CD4-positive, alpha-beta T cell treated with Interferon gamma for 1 hour (primary cell): Measurements from ENCODE around the gene NACC1.

Experiments used
- DNase-seq: peaks from one replicate; pipeline ENCODE4 v3.0.0-alpha.2; 2020

The NACC1 gene

DNA sequence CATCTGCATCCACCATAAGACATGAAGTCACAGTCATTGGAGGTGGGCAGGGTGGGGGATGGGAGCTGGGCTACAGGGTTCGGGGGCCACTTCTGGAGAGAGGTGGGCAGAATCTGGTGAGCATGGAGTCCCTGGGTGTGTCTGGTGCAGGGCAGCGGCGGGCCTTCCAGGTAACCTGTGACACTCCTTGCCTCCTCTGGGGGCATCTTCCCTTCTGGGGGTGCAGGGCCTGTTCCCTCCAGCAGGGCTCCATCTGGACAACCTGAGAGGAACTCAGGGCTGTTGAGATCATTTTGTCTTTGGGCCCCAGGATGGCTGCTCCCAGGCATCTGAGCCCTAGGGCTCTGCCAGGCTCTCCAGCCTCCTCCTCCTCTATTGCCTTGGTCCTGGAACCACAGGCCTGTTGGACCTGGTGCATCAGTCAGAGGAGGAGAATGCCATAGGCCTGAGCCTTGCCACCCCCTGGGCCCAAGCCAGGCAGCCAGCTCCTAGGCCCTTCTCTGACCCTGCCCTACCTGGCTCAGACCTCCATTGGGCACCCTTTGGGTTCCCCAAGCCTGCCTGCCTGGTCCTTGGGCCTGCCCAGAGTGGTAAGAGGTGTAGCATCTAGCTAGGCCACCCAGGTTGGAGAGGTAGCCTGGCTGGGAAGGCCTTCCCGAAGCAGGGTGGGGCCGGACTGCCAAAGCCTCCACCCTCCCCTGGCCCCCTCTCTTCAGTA, 28.8 kb upstream of the NACC1 start:
- no peak for DNase-seq

DNA sequence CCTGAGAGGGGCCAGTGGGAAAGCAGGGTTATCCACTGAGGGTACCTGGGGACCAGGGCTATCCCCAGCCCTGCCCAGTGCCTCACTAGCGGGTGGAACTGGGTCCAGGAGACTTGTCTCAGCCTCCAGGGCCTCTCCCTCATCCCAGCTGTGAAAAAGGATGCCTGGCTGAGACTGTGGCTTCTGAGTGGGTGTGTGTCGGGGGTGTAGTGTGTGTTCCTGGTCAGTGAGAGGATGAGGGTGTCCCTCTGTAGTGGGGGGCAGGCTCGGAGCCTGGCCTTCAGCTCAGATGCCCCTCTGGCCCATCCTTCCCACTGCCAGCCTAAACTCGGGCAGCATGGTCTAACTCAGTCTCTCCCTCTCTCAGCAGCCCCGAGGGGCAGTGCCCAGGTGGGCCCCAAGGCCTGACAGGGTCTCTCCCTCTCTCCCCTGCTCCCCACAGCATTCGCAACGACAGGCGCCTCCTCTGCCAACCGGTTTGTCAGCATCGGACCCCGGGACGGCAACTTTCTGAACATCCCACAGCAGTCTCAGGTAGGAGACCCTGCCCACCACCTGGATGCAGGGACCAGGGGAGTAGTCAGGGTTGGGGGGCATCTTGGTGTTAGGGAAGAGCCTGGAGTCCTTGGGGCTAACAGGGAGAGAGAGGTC, 28.1 kb upstream of the NACC1 start:
- DNase-seq: no peak

DNA sequence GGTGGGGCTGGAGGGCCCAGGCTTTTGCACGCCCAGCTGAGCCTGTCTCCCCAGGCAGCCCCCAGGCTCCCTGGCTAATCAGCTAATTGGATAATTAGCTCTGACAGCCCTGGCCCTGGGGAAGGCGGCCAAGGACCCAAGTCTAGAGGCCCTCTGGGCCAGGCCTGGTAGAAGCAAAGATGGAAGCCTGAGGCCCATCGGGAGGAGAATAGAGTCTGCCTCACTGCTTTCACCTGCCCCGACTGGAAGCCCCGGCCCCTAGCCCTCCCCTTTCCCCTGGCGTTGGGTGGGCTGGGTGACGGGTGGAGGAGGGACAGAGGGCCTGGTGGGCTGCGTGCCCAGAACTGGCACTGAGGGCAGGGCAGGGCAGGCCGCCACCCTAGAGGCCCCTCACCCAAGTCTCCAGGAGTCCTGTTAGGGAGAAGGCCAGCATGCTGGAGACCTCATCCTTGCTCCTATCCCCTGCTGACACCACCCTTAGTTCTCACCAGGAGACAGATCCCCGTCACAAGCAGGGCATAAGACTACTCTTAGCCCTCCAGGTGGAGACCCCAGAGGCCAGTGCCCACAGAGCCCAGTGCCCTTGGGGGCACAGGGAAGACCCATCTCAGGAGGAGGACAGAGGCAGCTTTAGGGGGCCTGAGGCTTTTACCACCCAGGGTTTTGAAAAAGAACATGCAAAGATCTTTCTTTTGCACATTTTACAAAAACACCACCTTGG, 27.4 kb upstream of the NACC1 start:
- no peak for DNase-seq

DNA sequence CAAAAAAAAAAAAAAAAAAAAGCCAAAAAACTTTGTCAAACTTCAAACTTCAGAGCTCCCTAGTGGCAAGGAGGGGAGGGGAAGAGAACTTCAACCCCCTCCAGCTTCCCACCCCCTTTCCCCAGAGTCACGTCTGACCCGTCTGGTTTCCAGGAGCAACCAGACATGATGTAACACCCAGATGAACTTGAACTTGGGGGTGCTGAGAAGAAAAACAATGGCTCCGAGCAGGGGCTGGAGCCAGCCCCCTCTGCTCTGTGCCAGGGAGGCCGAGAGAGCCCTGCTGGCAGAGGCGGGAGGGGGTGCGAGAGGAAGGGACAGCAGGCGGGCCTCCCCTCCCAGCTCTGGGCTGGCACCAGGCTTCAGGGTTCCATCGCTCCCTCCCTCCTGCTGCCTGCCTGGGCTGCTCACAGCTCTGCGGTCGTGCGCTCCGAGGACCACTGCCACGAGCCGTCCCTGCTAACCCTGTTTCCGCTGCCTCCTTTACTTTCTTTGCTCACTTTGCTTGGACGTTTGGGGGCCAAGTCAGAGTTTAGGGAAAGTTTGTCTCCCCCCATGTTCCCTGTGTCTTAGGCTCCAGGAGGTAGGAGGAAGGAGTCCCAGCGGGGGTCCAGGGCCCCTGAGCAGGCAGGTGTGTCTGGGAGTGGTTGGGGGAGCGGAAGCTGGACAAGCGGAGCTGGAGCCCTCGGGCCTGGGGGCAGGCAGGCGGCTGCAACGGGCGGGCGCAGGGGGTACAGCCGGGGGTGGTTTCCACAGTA, 26.5 kb upstream of the NACC1 start:
- DNase-seq: no peak

DNA sequence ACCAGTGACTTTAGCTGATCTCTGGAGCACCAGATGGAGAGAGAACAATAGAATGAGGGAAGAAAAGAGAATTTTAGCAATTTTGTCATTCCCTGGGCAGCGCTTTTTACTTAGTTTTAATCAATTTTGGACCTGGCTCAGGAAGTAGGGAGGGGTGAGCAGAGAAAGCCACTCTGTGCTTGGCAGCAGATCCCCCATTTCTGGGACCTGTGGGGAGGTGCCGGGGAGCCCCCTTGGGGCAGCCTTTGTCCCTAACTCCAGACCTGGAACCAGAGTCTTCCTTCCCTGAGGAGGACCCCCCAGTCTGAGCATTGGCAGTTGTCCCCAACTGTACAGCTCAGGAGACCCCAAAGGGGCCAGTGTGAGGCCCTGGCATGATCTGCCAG, 25.9 kb upstream of the NACC1 start:
- DNase-seq: no peak

DNA sequence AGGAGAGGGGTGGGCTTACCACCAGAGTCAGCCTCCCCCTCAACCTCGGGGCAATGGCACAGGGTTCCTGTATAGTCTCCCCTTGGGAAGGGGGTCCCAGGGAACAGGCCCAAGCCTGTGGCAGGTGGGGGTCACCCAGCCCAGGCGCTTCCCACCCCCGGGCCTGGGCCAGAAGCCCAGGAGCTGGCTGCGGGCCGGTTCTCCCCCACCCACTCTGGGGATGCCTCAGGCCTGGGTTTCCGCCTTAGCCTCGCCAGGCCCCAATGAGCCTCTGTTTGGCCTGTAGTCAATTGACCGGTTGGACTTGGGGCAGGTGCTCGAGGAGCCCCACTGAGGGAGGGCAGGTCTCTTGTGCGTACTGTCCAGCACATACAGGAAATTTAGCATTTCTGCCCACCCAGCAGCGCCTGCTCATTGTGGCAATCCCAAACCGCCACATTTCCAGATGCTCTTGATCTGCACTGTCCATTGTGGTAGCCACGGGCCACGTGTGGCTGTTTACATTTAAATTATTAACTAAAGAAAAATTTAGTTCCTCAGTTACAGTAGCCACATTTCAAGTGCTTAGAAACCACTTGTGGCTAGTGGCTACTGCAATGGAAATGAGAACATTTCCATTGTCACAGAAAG, 25.3 kb upstream of the NACC1 start:
- no peak for DNase-seq

DNA sequence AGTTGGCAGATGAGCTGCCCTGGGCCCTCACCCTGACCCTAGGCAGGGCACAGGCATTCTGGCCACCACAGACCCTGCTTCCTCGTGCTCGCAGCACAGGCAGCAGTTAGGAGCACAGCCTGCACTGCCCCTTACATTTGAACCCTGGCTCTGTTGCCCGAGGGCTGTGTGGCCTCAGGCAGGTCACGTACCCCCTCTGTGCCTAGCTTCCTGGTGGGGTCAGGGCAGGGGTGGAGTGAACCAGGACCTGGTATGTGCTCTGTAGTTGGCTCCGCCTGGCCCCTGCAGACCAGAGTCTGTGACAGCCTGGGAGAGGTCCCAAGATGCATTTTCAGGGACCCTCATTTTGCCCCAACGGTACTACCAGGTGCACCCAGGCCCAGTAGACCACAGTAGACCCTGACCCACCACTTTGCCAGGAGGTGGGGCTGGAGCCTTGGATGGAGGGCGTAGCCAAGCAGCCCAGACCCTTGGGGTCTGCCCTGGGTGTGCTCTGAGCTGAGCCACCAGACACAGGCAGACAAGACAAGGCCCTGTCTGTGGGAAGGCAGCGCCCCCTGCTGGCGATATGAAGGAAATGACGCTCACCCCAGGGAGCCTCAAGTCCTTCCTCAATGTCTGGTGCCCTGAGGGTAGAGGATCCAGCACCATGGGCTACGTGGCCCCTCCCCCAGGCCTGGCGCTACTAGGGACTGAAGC, 24.5 kb upstream of the NACC1 start:
- peak; percentile 84 for DNase-seq

DNA sequence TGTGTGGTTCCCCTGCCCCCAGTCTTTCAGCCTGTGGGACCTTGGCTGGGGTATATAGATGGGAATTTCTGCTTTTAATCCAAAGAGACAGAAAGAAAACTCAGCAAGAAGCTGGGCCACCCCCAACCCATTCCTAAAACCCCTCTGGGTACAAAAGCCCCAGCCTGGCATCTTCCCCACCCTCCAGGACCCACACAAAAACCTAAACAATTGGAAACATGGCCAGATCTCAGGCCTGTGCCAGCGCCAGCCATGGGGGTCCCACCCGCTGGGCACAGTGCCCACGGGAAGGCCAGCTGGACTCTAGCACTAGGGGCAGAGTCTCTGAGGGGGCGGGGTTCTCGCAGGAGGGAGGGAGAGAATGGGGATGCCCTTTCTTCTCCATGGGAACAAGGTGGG, 24.0 kb upstream of the NACC1 start:
- no peak for DNase-seq

DNA sequence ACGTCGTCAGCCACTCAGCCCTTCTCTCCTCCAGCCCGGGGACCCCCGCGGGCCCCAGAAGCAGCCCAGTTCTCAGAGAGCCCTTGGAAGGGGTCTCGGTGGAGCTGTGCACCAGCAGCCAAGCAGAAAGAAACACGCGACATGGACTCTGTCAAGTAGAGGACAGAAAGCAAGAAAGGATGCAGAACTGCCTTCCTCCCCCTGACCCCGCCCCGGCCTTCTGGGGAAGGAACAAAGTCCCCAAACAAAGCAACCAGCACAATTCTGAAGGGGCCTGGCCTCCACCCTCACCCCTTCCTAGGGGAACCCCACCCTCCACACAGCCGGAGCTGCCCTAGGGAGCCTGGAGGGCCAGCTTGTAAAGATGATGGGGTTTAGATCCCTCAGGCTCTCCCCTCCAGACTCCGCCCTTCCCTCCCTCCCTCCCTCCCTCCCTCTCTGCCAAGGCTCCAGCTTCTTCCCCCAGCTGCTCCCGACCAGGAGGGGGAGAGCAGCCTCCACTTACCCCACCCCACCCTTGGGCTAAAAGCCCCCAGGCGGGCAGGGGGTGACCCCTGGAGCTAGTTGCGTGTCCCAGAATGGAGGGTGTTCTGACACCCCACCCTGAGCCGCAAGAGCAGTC, 23.2 kb upstream of the NACC1 start:
- peak; percentile 46 for DNase-seq

DNA sequence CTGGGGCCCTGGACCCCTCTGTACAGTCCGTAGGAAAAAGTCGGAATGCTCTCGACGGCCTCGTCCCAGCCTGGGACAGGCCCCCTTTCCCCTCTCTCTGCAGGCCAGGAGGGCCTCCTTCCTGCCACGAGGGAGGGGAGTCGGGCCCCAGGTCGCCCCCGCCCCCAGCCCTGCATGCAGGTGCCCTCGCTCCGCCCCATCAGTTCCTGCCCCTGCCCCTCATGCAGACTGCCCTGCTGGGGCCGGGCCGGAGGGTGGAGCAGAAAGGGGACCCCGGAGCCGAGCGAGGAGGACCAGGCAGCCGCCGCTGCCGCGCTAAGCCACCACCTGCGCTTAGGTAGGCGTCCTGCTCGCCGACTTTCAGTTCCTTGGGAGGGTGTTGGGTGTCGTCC, 22.7 kb upstream of the NACC1 start:
- peak; percentile 53 for DNase-seq

DNA sequence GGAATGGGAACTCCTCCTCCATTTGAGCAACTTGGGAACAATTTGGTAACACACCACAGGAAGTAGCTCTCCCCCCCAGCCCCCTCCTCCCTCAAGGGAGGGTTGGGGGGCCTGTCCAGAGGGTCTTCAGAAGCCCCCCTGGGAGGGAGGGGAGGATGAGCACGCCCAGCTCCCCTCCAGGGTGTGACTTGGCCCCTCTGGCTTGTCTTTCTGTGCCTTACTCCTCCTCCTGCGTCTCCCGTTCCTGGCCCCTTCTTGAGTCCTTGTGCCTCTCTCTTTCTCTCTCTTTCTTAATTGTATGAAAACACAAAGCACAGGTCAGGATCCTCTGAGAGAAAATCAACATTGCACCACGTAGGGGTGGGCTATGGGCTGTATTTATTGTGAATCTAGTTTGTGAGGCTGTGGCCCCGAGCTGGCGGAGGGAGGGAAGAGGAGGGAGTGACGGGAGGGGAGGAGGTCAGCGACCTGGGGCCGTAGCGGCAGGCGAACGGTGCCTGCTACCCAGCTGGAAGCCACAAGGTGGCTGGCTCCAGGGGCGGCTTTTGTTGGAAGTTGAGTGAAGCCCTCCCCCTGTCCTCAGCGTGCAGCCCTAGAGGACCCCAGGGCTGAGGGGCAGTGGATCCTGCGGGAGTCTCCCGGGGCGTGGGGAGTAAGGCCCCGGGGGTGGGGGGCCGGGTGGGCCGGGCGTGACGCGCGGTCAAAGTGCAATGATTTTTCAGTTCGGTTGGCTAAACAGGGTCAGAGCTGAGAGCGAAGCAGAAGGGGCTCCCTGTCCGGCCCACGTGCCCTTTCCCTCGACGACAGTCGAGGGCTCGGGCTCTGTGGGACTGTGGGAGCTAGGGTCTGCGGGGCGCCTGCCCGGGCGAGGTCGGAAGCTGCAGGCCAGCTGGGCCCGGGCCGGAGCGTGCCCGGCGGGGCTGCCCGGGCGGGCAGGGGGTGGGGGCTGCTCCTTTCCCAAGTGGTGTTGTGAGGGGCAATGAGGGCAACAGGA, 21.8 kb upstream of the NACC1 start:
- no peak for DNase-seq

DNA sequence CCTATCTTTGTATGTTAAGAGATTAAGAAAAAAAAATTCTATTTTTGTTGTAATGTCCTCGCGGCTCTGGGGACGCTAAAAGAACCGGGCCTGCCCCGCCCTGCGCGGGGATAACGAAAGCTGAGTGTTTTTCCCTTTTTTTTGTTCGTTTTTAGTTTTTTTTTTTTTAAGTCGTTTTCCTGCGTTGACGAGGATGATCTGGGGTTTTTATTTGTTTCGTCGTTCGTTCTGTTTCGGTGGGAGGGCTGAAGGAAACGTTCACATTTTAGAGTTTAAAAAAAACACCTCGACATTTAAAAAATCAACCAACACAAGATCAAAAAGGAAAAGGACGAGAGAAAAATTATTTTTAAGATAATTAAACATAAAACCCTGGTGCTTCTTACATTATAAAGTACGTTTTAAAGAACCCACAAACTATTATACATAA, 21.0 kb upstream of the NACC1 start:
- no peak for DNase-seq

DNA sequence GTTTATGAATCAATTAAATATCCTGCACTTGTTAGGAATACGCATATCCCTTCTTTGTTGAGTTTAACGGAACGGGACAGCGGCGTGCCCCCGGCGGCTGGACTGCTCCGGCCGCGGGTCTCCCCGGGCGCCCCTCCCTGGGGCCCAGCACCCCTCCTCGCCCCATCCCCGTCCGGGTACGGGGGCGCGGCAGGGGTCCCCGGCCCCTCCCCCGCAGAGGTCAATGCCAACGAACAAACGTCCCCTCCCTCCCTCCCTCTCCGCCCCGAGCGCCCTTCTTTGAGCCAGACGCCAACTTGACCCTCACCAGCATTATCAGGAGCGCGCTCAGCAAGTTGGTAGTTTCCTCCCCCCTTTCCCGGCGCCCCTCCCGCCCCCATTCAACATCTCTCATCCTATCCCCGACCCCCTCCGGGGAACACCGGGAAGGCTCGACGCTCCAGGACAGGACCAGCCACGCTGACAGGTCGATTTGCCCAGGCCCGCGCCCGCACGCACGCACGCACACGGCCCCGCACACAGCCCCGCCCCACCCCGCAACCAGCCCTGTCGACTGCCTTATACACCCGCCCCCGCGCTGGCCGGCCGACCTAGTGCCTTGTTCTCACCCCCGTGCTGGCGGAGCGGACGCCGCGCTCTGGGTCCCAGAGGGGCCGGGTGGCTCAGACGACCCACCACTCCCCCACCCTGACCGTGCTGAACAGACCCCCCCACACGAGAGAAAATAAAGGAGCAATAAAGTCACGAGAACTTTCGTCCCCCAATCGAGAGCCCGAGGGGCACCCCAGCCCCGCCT, 20.4 kb upstream of the NACC1 start:
- no peak for DNase-seq

DNA sequence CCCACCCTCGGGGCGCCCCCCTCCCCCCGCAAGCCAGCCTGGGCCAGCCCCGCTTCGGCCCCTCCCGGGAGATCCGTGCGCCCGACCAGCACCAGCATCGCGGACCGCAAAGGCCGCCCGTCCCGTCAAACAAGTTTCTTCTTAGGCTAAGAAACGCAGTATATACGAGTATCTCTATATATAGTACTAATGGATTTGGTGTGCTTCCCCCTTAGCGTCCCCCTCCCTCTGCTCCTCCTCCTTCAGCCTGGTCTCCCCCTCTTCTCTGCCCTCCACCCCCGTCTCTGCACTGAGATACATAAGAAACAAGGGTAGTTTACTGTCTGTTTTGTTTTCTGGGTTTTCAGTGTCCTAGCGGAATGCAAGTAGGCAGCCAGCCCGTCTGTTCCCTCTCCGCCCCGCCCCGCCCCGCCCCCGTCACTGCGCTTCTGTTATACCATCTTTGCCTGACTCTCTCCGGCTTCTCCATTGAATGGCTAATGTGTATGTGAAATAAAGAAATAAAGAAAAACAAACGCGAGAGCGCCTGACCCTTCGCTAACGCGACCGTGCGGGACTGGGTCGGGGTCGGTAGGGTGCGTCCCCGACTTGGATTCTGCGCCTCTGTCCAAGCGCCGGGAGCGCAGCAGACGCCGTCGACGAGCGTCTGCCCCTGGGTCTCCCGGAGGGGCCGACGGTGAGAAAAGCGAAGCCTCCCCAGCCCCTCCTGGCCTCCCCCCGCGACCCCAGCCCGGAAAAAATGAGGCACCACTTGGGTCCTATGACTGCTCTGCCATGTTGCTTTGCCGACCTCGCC, 19.6 kb upstream of the NACC1 start:
- peak; percentile 54 for DNase-seq

DNA sequence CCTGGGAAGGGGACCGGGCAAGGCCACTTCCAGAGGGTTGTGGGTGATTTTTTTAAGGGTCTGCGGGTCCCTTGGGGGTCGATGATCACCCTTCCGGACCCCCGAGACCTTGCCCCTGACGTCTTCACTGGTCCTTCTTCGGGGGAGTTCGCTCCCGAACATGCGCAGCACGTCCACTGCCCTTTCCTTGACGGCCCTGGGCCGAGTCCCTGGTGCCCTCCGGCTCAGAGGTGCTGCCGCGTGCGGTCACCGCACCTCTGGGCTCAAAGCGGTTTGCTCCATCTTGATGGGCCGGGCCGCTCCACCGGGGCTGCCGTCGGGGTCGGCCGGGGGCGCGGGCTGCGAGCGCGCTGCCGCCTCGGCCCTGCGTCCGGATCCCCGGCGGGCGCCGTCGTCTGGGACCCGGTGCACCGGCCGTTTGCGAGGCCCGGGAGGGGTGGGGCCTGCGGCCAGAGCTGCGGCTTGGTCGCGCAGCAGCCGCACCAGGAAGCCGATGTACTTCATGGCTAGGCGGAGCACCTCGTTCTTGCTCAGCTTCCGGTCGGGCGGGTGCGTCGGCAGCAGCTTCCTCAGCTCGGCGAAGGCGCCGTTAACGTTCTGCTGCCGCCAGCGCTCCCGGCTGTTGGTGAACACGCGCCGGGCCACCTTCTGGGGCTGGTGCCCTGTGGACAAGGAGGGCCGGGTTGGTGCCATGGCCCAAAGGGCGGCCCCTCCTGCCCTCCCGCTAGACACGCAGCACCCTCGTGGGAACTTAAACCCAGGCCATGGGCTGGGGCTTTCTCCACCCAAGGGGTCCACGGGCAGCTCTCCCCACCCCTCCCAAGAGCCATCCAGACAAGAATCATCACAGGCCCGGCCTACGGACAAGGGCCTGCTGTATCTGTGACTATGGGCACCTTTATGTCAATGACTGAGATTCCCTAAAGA, 18.7 kb upstream of the NACC1 start:
- DNase-seq: peak; percentile 84

DNA sequence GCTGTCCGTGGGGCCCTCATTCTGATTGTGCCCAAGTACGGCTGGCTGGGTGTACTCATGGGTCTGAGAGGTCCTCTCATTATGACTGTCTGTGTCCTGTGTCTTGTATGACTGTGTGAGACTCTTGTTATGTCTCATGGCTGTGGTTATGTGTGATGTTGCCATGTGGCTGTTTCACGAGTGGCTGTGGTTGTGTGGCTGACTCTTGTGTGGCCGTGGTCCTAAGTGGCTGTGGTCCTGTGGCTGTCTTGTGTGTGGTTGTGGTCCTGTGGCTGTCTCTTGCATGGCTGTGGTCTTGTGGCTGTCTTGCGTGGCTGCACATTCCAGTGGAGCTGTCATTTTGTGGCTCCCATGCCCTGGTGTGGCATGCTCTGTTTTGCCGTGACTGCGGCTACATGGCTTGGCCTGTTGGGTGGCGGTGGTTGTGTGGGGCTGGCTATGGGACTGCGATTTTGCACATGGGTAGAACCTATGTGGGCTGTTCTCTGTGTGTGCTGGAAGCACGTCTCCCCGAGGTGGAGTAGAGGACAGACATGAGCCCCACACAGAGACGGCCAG, 18.0 kb upstream of the NACC1 start:
- peak; percentile 78 for DNase-seq
